ENCODE data around the gene EIF3B.
"Not testable (repeated sequence)": the region's sequence is repeated elsewhere in the genome, so short reads cannot be mapped to it uniquely, and the experiment has no call there.

Gene EIF3B

DNA sequence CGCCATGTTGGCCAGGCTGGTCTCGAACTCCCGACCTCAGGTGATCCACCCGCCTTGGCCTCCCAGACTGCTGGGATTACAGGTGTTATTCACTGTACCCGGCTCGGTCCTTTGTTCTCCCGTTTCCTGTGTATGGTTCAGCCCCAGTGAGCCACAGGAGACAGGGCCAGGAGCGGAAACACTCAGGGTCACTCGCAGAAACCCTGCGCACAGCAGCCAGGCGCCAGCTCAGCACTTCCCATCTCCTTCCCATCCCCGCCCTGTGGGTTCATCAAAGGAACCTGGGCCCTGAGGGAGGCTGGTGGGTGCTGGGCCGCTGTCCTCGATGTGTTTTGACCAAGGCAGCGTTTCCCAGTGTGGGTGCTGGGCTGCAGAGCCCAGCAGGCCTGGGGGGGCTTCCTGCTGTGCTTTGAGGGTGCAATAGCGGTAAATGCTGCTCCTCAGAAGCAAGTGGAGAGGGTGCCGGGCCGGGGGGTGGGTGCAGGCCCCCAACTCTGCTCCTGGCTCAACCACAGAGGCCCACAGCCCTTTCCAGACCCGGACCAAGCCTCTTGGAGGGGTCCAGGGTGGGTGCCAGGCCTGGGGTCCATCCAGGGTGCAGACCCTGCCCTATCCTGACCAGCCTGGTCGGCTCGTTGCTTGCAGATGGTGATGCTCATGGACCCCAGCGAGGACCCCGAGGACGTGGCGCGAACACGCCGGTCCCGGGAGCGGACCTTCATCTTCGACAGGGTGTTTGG is 33.4 kb downstream of the EIF3B start:
- Histone ChIP-seq H3K36me3 (ENCODE audit: control insufficient read depth, insufficient read depth, low read length) (peaks cover 4% of the 10 kb centered on the region; the same call in 1 of the 2 replicates), H3K4me3 (ENCODE audit: low read depth, low read length) (no peak overlapping the region), H3K9ac (ENCODE audit: low read length) (no peak overlapping the region), H3K27ac (ENCODE audit: low read depth, low read length) (no peak overlapping the region), H3K27me3 (ENCODE audit: control insufficient read depth, insufficient read depth, low read length) (no peaks in the 10 kb centered on the region), H3K4me1 (ENCODE audit: control insufficient read depth, insufficient read depth, low read length) (peaks cover 11% of the 10 kb centered on the region), H3K9me3 (ENCODE audit: control insufficient read depth, insufficient read depth, low read depth, low read length) (no peaks in the 10 kb centered on the region)

DNA sequence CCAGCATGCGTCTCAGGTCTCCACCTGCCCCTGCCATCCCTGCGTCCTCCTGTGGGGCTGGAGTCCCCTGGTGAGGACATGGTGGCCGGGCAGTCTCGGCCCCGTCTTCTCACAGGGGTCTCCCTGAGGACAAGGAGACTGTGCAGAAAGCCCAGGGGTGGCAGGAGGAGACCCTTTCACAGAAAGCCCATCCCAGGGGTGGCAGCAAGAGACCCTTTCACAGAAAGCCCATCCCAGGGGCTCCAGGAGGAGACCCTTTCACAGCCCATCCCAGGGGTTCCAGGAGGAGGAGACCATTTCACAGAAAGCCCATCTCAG is 34.0 kb downstream of the EIF3B start:
- peaks cover 11% of the 10 kb centered on the region for H3K4me1 ChIP-seq (ENCODE audit: control insufficient read depth, insufficient read depth, low read length)
- no peaks in the 10 kb centered on the region for H3K9me3 ChIP-seq (ENCODE audit: control insufficient read depth, insufficient read depth, low read depth, low read length)
- H3K27ac ChIP-seq (ENCODE audit: low read depth, low read length) = no peak overlapping the region
- no peak overlapping the region for H3K4me3 ChIP-seq (ENCODE audit: low read depth, low read length)
- no peak overlapping the region for H3K9ac ChIP-seq (ENCODE audit: low read length)
- H3K27me3 ChIP-seq (ENCODE audit: control insufficient read depth, insufficient read depth, low read length) = no peaks in the 10 kb centered on the region
- no peaks in the 10 kb centered on the region for H3K36me3 ChIP-seq (ENCODE audit: control insufficient read depth, insufficient read depth, low read length)

DNA sequence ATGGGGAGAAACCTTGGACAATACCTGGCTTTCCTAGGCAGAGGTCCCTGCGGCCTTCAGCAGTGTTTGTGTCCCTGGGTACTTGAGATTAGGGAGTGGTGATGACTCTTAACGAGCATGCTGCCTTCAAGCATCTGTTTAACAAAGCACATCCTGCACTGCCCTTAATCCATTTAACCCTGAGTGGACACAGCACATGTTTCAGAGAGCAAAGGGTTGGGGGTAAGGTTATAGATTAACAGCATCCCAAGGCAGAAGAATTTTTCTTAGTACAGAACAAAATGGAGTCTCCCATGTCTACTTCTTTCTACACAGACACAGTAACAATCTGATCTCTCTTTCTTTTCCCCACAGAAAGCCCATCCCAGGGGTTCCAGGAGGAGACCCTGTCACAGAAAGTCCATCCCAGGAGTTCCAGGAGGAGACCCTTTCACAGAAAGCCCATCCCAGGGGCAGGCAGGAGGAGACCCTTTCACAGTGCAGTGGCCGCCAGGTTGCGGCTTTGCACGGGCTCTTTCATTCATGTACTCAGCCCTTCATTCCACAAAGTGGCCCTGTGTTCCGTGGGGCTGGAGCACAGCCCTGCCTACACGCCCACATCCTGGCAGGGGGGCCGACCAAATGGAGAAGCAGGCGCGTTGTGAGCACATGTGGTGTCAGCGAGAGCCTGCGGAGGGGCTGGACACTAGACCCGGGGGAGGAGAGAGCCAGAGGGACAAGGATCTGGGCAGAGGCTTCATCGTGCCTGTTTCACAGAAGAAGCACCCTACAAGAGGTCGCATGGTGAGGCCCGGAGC is 35.6 kb downstream of the EIF3B start:
- not testable (repeated sequence) for H3K9me3 ChIP-seq (ENCODE audit: control insufficient read depth, insufficient read depth, low read depth, low read length); H3K9ac ChIP-seq (ENCODE audit: low read length); H3K36me3 ChIP-seq (ENCODE audit: control insufficient read depth, insufficient read depth, low read length); H3K4me3 ChIP-seq (ENCODE audit: low read depth, low read length); H3K27me3 ChIP-seq (ENCODE audit: control insufficient read depth, insufficient read depth, low read length); H3K27ac ChIP-seq (ENCODE audit: low read depth, low read length)
- H3K4me1 ChIP-seq (ENCODE audit: control insufficient read depth, insufficient read depth, low read length) = peaks cover 11% of the 10 kb centered on the region

DNA sequence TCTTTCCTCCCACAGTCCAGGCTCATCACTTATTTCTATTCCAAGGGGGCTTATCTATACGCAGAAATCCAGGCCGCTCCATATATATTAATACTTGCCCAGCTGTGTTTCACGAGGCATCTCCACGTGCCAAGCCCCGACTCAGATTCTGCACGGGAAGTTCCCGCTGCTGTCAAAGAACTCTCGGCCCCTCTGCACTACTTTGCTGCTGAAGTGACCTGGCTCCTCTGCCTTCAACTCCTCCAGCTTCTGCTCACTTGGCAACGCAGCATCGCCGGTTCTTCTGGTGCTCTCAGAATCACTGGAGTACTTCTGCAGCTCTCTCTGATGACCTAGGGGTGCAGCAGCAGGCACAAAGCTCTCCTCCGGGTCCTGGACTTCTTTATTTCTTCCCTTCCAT is 39.1 kb downstream of the EIF3B start:
- no peaks in the 10 kb centered on the region for H3K36me3 ChIP-seq (ENCODE audit: control insufficient read depth, insufficient read depth, low read length)
- H3K4me1 ChIP-seq (ENCODE audit: control insufficient read depth, insufficient read depth, low read length) = peaks cover 7% of the 10 kb centered on the region
- H3K27ac ChIP-seq (ENCODE audit: low read depth, low read length) = no peak overlapping the region
- H3K4me3 ChIP-seq (ENCODE audit: low read depth, low read length) = no peak overlapping the region
- no peaks in the 10 kb centered on the region for H3K27me3 ChIP-seq (ENCODE audit: control insufficient read depth, insufficient read depth, low read length)
- no peak overlapping the region for H3K9ac ChIP-seq (ENCODE audit: low read length)
- no peaks in the 10 kb centered on the region for H3K9me3 ChIP-seq (ENCODE audit: control insufficient read depth, insufficient read depth, low read depth, low read length)

- no peaks in the 10 kb centered on the region for H3K36me3 ChIP-seq (ENCODE audit: control insufficient read depth, insufficient read depth, low read length)
- H3K27ac ChIP-seq (ENCODE audit: low read depth, low read length) = no peak overlapping the region
- peaks cover 7% of the 10 kb centered on the region for H3K4me1 ChIP-seq (ENCODE audit: control insufficient read depth, insufficient read depth, low read length)
- H3K4me3 ChIP-seq (ENCODE audit: low read depth, low read length) = no peak overlapping the region
- no peaks in the 10 kb centered on the region for H3K9me3 ChIP-seq (ENCODE audit: control insufficient read depth, insufficient read depth, low read depth, low read length)
- H3K27me3 ChIP-seq (ENCODE audit: control insufficient read depth, insufficient read depth, low read length) = no peaks in the 10 kb centered on the region
- H3K9ac ChIP-seq (ENCODE audit: low read length) = no peak overlapping the region
These were observed 40.0 kb downstream of the EIF3B start for GRCh38 chr7:2394566-2395082.

DNA sequence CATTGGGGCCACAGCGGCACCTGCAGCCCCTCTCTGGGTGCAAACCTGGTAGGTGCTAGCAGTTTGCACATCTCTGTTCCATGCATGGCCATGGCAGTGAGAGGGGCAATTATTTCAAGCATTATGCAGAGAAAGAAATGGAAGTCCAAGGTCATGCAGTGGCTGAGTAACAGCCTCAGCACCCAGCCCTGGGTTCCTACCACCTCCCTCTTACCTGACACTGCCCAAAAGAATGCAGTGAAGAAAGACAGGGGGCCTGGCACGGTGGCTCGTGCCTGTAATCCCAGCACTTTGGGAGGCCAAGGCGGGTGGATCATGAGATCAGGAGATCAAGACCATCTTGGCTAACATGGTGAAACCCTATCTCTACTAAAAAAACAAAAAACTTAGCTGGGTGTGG is 43.9 kb downstream of the EIF3B start:
- Histone ChIP-seq H3K4me3 (ENCODE audit: low read depth, low read length) (no peak overlapping the region), H3K27ac (ENCODE audit: low read depth, low read length) (no peak overlapping the region), H3K4me1 (ENCODE audit: control insufficient read depth, insufficient read depth, low read length) (peaks cover 6% of the 10 kb centered on the region), H3K9me3 (ENCODE audit: control insufficient read depth, insufficient read depth, low read depth, low read length) (no peaks in the 10 kb centered on the region), H3K36me3 (ENCODE audit: control insufficient read depth, insufficient read depth, low read length) (no peaks in the 10 kb centered on the region), H3K9ac (ENCODE audit: low read length) (no peak overlapping the region), H3K27me3 (ENCODE audit: control insufficient read depth, insufficient read depth, low read length) (no peaks in the 10 kb centered on the region)

DNA sequence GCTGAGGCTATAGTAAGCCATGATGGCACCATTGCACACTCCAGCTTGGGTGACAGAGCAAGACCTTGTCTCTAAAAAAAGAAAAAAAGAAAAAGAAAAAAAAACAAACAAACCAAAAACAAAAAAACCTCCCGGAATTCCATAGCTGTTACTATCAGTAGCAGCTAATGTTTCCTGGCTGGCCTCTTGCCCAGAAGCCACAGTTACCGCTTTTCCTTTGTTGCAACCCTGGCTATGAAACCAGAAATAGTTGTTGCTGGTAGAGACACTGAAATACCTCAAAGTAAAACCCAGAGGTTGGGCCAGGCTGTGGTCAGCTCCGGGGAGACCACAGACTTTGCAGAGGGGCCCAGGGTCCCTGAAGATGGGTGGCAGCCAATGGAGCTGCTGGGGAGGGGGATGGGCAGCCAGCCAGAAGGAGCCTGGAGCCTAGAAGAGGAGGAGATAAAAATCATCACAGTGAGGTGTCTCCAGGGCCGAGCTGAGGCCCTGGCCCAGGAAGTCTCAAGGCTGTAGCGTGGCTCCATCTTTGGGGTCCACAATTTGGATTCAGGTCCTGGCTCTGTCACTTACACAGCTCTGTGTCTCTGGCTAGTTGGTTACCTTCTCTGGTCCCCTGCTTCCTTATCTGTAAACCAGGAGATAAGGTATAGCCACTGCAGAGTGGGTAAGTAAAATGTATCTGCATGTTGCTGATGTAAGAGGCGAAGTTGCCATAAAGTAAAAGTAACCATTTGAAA is 45.4 kb downstream of the EIF3B start:
- Histone ChIP-seq H3K27ac (ENCODE audit: low read depth, low read length) (no peak overlapping the region), H3K4me3 (ENCODE audit: low read depth, low read length) (no peak overlapping the region), H3K4me1 (ENCODE audit: control insufficient read depth, insufficient read depth, low read length) (peaks cover 9% of the 10 kb centered on the region), H3K27me3 (ENCODE audit: control insufficient read depth, insufficient read depth, low read length) (no peaks in the 10 kb centered on the region), H3K9ac (ENCODE audit: low read length) (peak overlapping the region; percentile 22), H3K9me3 (ENCODE audit: control insufficient read depth, insufficient read depth, low read depth, low read length) (no peaks in the 10 kb centered on the region), H3K36me3 (ENCODE audit: control insufficient read depth, insufficient read depth, low read length) (no peaks in the 10 kb centered on the region)

DNA sequence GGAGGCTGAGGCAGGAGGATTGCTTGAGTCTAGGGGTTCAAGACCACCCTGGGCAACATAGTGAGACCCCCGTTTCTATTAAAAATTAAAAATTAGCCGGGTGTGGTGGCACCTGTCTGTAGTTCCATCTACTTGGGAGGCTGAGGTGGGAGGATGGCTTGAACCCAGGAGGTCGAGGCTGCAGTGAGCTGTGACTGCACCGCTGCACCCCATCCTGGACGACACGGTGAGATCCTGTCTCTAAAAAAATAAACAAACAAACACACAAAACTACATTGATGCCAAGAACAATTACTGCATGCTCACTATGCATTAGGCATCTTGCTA is 48.0 kb downstream of the EIF3B start:
- Histone ChIP-seq H3K9me3 (ENCODE audit: control insufficient read depth, insufficient read depth, low read depth, low read length) (no peaks in the 10 kb centered on the region), H3K36me3 (ENCODE audit: control insufficient read depth, insufficient read depth, low read length) (no peaks in the 10 kb centered on the region), H3K27me3 (ENCODE audit: control insufficient read depth, insufficient read depth, low read length) (no peaks in the 10 kb centered on the region), H3K27ac (ENCODE audit: low read depth, low read length) (no peak overlapping the region), H3K9ac (ENCODE audit: low read length) (peak overlapping the region; percentile 38), H3K4me3 (ENCODE audit: low read depth, low read length) (peak overlapping the region; percentile 79), H3K4me1 (ENCODE audit: control insufficient read depth, insufficient read depth, low read length) (peaks cover 12% of the 10 kb centered on the region)

- Histone ChIP-seq H3K4me3 (ENCODE audit: low read depth, low read length) (peak within 1 kb of the TSS; percentile 84), H3K4me1 (ENCODE audit: control insufficient read depth, insufficient read depth, low read length) (peaks cover 12% of the 10 kb centered on the region), H3K27ac (ENCODE audit: low read depth, low read length) (peak within 1 kb of the TSS; percentile 56; the same call in 1 of the 2 replicates), H3K27me3 (ENCODE audit: control insufficient read depth, insufficient read depth, low read length) (no peaks in the 10 kb centered on the region), H3K36me3 (ENCODE audit: control insufficient read depth, insufficient read depth, low read length) (no peaks in the 10 kb centered on the region), H3K9ac (ENCODE audit: low read length) (peak within 1 kb of the TSS; percentile 59), H3K9me3 (ENCODE audit: control insufficient read depth, insufficient read depth, low read depth, low read length) (no peaks in the 10 kb centered on the region)
These were observed 48.5 kb downstream of the EIF3B start, which contains the start of gene CHST12 for GRCh38 chr7:2403014-2403717. Gene CHST12, plus strand, starts transcription at chr7:2403611. Its CDS starts 29,029 bp downstream, at chr7:2432640.

DNA sequence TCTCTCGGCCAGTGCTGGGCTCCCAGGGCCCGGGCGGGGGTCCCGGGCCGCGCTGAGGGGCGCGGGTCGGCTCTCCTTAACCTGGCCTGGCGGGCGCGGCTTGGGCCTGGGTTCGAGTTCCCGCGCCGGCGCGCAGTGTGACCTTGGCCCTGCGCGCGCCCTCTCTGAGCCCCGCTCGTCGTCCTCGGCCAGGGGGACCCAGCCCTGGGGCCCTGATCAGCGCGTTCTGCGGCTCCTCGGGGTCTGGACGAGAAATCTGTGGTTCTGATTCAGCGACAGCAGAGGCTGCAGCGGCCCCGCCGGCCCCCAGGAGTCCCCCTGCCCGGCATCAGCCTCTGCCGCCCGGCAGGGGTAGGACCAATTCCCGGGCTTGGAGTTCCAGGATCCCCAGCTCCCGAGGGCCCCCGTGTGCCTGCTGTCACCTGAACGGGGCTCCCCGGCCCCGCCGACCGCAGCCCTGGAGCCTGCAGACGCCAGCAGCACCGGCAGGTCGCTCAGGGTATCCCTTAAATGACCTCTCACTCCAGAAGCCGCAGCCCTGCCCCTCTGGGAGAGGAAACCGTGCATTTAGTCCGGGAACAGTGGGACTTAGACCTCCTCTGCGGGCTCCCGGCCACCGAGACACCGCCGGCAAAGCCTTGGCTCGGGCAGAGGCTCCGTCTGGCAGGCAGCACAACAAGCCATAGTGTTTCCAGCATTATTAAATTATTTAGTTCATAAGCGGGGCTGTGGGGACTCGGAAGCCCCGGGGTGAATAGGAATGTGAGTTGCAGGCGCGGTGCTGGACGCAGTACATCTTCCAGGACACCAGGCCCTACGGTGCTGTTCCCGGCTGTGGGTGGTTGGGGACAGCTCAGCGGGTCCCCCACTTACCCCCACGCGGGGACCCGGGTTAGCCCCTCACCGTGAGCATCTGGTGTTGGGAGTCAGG is 49.4 kb downstream of the EIF3B start:
- no peaks in the 10 kb centered on the region for H3K36me3 ChIP-seq (ENCODE audit: control insufficient read depth, insufficient read depth, low read length)
- H3K4me1 ChIP-seq (ENCODE audit: control insufficient read depth, insufficient read depth, low read length) = peaks cover 12% of the 10 kb centered on the region
- peak overlapping the region; percentile 56; the same call in 1 of the 2 replicates for H3K27ac ChIP-seq (ENCODE audit: low read depth, low read length)
- H3K27me3 ChIP-seq (ENCODE audit: control insufficient read depth, insufficient read depth, low read length) = no peaks in the 10 kb centered on the region
- H3K9me3 ChIP-seq (ENCODE audit: control insufficient read depth, insufficient read depth, low read depth, low read length) = no peaks in the 10 kb centered on the region
- H3K4me3 ChIP-seq (ENCODE audit: low read depth, low read length) = peak overlapping the region; percentile 84
- H3K9ac ChIP-seq (ENCODE audit: low read length) = peak overlapping the region; percentile 59

Data from HUES6 (cell line).